GM11168 (cell line): ENCODE data around the gene COX6B1.
"Not testable (repeated sequence)": the region's sequence is repeated elsewhere in the genome, so short reads cannot be mapped to it uniquely, and the experiment has no call there.

ENCODE experiments used
- in situ Hi-C: fragments of 300-500 bp; cut with MboI; formaldehyde crosslinking; loops from one replicate; pipeline ENCODE4 v1.12.0; 2022; ENCODE audit warnings: low sequenced_read_pairs; ENCODE audit not compliant: unreplicated experiment

The COX6B1 gene

DNA sequence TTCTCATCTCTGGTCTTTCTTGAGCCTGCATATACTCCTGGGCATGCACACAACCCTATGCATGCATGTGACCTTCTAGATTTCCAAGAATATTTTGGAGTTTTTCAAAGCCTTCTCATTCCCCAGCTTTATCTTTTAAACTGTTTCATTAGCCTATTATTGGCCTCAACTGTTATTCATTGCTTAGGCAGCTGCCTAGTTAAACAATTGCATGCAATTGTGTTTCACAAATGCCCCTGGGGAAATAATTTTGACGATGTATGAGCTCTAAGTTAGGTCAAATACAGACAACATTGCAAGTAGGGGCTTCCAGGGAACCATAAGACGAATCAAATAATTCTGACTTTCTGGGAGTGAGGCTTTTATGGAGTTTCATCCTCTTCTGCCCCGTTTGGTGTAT, 15.9 kb downstream of the COX6B1 start:
- in situ Hi-C loops, result no loop called here

DNA sequence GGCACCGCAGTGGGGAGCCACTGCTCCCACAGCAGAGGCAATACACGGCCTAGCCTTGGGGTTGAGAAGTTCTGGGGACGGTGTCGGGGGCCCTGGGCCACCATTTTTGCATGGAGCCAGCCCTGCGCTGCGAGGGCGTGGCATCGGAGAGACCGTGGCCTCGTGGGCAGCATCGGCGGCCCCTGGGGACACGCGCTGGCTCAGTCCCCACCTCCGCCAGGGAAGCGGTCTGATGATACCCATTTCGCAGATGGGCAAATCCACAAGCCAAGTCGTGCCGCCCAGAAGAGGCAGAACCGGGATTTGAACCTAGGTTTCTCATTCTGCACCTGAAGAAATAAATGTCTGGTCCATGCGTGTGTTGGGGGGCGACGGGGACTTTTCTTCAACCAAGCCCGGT, 17.0 kb downstream of the COX6B1 start:
- in situ Hi-C loops, result no loop called here

DNA sequence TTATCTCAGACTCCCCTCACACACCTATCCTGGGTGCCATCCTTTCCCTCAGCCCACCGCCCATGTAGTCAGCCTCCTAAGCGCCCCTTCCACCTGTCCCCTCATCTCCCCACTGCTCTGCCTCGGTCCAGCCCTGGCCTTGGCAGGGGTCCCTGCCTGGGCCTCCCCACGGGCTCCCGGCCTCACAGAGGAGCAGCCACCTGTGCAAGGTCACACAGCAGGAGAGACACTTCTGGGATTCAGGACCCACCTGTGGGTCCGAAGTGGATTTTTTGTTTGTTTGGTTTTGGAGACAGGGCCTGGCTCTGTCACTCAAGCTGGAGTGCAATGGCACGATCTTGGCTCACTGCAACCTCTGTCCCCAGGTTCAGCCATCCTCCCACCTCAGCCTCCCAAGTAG, 17.5 kb downstream of the COX6B1 start:
- in situ Hi-C loops, result no loop called here

DNA sequence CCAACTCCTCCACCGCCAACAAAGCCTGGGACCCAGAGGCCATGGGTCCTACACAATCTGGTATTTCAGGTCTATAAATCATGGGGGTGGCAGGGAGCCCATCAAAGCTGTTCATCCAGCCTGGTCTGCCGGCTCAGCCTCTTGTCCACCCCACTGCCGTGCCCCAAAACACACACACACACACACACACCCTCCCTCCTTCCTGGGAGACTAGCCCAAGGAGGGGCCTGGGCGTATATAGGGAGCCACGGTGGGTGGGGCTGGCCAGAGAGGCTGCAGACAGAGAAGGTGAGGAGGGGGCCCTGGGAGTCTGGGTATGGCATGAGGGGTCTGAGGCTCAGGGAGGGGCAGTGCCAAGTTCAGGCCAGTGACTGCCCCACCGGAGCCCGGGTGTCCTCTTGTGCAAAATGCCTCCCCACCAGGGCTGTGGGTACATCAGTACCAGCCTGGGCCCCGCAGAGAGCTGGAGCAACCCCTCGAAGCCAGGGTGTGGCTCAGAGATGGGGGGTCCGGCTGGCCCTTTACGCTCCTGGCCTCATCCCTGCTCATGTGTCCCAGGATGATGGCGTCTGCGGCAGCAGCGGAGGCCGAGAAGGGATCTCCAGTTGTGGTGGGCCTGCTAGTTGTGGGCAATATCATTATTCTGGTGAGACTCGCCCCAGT, 18.3 kb downstream of the COX6B1 start, which contains the start of gene UPK1A:
TSS of gene UPK1A (plus strand) at position 267 of the 663 bp plus-strand sequence. CDS start at position 563, 296 bp downstream.
- in situ Hi-C loops, result no loop called here

DNA sequence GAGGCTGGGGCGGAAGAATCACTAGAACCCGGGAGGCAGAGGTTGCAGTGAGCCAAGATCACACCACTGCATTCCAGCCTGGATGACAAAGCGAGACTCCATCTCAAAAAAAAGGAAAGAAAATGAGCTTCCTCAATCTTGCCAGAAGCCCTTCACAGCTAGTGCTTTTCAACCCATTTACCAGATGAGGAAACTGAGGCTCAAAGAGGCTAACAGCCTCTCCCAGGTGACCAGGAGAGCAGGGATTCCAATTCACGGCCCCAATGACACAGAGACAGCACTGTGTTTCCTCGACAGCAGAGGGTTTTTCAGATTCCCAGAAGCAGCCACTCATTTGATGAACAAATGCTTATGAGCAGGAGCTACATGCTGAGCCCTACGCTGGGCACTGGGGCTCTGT, 21.4 kb downstream of the COX6B1 start:
- in situ Hi-C loops, result no loop called here

DNA sequence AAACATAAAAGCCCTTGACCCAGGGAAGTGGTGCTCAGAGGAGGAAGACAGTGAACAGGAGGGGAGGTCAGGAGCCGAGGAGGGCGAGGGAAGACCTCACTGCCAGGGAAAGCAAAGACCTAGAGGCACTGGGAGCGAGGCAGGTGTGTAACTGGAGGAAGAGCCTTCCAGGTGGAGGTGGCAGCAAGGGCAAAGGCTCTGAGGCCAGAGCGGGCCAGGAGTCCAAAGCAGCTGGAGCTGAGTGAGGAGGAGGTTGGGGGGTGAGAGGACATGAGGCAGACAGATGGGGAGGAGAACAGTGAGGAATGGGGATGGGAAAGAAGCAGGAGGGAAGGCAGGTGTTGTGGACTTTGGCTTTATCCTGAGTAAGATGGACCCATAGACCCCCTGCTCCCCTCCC, 21.9 kb downstream of the COX6B1 start:
- in situ Hi-C loops, result no loop called here

DNA sequence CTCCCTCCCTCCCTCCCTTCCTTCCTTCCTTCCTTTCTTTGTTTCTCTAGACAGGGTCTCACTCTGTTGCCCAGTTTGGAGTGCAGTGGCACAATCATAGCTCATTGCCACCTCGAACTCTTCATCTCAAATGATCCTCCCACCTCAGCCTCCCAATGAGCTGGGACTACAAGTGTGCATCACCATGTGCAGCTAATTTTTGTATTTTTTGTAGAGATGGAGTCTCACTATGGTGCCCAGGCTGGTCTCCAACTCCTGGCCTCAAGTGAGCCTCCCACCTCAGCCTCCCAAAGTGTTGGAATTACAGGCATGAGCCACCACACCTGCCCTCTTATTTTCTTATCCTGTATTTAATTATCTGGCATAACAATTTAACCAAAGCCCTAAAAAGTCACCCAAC, 22.6 kb downstream of the COX6B1 start:
- in situ Hi-C loops, result no loop called here

DNA sequence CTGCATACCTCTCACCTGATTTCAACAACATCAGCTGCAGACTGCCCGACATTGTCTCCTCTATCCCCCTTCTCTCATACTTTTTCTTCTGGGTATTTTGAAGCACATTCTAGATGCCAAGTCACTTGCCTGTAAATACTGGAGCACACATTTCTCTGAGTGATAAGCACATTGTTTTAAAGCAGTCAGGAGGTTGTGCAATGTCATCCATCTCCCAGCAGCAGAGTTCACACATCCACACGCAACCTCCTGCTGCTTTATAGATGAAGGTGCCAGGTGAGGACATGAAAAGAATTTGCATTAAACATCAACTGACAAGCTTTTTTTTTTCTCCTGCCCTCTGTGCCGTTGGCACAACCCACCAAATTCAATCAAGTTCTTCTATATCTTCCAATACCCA, 23.7 kb downstream of the COX6B1 start:
- in situ Hi-C loops, result no loop called here

DNA sequence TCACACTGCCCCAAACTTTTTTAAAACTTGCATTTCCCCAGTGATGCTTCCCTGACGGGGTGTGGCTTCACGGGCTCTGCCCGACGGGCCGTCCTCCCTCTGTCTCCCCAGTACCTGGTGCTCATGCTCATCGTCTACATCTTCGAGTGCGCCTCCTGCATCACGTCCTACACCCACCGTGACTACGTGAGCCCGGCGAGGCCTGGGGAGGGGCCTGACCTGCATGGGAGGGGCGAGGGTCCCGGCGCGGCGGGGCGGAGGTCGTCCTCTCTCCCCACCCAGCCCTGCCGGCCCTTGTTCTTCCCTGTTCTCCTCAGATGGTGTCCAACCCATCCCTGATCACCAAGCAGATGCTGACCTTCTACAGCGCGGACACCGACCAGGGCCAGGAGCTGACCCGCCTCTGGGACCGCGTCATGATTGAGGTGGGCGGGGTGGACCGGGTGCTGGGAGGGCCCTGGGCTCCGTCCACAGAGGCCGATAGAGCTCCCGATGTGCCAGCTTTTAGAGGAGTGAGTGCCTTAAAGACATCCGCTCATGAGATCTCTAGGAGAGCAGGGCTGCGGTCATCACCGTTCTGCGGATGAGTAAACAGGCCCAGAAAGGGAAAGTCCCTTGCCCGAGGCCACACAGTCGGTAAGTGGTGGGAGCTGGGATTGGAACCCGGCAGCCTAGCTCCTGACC, 25.1 kb downstream of the COX6B1 start:
- in situ Hi-C loops, result no loop called here

DNA sequence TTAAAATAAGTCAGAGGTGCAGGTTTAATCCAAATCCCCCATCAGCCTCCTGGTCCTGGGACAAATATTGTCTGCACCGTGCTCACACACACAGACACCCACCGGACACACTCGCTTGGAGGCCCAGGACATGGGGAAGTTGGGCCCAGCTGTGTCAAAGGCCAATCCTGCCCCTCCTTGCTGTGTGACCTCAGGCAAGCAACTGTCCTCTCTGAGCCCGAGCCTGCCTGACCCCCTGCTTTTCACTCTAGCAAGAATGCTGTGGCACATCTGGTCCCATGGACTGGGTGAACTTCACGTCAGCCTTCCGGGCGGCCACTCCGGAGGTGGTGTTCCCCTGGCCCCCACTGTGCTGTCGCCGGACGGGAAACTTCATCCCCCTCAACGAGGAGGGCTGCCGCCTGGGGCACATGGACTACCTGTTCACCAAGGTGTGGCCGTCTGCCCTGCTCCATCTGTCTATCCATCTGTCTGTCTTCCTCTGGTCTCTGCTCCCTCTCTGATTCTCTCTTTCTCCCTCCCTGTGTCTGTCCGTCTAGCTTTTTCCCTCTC, 27.5 kb downstream of the COX6B1 start:
- in situ Hi-C loops, result no loop called here

DNA sequence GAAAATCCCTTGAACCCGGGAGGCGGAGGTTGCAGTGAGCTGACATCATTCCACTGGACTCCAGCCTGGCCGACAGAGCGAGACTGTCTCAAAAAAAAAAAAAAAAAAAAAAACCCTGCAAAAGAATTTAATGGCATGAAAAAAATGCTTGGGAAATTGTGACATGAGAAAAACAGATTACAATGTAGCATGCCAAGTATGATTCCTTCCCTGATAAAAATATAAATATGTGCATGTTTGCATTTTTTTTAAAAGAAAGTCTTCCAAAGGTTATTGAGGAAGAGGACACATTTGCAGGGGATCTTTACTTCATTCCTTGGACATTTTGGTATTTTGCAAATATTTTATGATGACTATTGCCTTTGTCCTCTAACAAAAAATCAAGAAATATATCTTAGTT, 41.7 kb downstream of the COX6B1 start:
- in situ Hi-C loops, result no loop called here

DNA sequence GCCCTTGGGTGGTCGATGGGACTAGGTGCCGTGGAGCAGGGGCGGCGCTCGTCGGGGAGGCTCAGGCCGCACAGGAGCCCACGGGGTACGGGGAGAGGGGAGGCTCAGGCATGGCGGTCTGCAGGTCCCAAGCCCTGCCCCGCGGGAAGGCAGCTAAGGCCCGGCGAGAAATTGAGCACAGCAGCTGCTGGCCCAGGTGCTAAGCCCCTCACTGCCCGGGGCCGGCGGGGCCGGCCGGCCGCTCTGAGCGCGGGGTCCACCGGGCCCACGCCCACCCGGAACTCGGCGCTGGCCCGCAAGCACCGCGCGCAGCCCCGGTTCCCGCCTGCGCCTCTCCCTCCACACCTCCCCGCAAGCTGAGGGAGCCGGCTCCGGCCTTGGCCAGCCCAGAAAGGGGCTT, 43.0 kb downstream of the COX6B1 start:
- in situ Hi-C loops, result not testable (repeated sequence)

DNA sequence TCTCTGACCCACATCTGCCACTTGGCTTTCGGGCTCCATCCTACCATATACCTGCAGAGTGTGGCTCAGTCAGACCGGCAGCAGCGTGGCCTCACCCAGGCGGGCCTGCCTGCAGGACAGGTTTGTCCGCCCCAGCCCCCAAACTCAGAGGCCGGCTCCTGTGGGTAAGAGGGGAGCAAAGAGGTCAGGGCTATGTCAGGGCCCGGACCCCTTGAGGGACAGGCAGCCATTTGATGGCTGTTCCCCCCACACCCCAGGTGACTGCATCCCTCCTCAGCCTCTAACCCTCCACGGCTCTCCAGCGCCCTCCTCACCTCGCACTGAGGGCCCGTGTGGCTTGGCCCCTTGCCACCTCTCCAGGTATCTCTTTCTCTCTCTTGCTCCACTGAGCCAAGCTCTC, 43.9 kb downstream of the COX6B1 start:
- in situ Hi-C loops, result no loop called here

DNA sequence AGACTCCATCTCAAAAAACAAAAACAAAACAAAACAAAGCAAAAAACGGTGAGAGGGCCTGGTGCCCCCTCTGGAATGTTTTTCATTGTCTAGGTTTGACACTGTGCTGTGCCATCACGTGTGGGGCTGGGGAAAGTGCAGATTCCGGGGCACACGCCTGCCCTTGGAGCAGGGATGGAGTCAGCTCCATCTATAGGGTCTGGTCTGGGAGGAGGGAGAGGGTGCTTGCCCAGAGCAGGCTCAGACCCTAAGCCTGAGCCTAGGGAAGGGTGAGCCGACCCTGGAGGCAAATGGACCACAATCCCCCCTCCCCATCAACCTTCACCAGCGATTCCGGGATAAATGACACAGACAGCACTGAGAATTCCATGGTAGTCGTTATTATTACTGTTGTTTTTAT, 45.3 kb downstream of the COX6B1 start:
- in situ Hi-C loops, result no loop called here

DNA sequence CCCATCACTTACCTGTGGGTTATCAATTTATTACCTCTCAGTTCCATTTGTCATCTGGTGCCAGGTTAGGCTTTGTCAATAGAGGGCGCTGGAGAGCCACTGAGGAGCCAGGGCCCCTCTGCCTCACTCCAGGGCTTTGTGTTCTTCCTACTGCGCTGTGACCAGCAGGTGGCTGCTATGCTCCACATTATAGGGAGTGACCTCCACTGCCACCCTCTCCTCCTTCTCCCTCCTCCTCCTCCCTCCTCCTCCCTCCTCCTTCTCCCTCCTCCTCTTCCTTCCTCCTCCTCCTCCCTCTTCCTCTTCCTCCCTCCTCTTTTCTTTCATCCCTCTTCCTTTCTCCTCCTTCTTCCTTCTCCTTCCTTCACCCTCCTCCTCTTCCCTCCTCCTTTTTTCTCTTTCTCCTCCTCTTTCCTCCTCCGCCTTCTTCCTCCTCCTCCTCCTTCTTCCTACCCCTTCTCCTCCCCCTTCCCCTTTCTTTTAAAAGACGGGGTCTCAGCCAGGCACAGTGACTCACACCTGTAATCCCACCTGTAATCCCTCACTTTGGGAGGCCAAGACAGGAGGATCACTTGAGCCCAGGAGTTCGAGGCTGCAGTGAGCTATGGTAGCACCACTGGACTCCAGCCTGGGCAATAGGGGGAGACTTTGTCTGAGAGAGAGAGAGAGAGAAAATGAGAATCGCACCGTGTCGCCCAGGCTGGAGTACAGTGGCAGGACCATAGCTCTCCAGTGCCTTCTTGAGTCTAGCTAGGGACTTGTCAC, 45.9 kb downstream of the COX6B1 start:
- in situ Hi-C loops, result no loop called here

DNA sequence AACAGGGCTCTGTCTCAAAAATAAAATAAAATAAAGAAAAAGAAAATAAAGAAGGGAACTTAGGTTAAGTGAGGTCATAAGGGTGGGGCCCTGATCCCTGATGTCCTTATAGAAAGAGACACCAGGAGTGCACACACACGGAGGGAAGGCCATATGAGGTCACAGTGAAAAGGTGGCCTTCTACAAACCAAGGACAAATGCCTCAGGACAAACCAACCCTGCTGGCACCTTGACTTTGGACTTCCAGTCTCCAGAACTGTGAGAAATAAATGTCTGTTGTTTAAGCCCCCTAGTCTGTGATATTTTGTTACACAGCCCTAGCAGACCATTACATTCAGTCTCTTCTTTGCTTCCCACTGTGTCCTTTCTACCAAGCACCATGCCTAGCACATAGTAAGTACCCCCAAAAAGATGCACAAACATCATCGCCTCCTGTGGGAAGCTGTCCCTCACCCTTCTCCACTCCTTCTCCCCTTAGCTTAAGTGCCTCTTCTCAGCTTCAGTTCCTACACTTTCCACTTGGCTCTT, 47.8 kb downstream of the COX6B1 start:
- in situ Hi-C loops, result no loop called here

DNA sequence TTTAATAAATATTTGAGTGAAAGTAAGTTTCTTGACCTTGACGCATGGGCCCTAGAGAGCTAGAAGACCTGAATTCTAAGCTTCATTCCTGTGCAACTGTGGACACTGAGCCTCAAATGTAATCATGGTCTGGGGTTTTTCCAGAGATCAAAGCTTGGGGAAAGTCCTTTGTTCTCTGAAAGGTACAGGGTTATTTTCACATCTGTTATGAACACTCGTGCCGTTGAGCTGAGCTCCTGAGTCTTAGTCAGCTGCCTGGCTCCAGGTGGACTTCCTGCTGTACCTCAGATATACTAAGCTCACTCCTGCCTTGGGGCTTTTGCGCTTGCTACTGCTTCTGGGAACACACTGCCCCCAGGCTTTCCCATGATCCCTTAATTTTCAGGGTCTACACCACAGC, 48.7 kb downstream of the COX6B1 start:
- in situ Hi-C loops, result no loop called here

DNA sequence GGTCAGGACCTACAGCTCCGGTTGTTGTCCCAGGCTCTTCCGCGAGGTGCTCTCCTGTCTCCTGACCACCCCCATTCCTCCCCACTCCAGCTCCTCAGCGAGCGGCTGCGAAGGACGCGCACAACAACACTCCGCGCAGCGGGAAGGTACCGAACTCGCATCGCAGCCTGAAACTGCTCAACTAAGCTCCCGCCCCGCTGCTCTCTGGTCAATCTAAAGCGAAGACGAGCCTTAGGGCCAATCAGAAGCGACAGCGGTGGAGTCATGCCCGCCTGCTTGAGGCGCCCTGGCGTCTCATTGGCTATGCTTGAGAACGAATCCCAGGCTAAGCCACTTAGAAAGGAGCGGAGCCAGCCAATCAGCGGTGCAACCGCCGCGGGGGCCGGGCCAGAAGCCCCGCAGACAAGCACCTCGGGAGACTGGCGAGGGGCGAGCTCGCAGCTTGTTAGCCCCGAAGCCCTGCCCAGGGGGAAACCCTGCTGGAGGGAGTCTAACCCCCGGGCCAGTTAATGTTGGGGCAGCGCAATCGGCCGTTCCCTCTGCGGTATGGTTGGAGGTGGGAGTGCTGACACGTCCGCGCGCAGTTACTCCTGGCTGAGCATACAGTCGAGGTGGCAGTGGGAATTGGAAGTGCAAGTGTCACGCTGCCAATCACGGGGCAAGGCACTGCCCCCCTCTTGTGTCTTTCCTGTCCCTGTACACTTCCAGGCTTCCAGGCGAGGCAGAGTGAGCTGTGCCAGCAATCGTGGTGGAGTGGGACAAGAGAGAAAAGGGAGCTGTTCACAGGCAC, 54.3 kb downstream of the COX6B1 start:
- in situ Hi-C loops, result no loop called here

DNA sequence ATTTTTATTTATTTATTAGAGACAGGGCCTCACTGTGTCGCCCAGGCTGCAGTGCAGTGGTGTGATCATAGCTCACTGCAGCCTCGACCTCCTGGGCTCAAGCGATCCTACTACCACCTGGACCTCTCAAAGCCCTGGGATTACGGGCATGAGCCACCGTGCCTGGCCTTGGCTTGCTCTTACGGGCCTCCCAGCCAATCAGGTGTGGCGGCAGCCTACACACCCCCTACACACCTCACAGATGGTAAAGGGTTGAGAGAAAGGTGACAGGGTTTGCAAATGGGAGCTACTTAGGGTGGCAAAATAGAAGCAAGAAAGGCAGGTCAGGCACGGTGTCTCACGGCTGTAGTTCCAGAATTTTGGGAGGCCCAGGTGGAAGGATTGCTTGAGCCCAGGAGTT, 55.2 kb downstream of the COX6B1 start:
- in situ Hi-C loops, result no loop called here

DNA sequence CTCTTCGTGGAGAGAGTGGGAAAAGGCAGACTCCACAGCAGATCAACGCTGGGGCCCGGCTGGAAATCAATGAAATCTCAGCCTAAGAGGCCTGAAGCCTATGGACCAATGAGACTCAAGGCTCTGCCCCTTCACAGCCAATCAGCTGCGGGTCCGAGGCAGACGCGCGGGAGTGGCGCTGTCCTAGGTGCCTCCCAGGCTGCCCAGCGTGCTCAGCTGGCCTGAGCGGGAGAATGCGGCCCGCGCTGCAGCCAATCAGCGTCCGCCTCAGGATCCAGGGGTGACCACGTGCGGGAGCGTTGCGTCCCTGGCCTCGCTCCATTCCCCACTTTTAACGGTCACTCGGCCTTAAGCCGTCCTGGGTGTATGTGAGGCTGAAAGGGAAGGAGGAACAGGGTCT, 56.1 kb downstream of the COX6B1 start, which contains the start of gene ZBTB32:
TSS of gene ZBTB32 (plus strand) at position 341 of the 400 bp plus-strand sequence. CDS start 10,069 bp downstream, outside the sequence.
- in situ Hi-C loops, result no loop called here
